Activated T-cell treated with anti-CD3 and anti-CD28 coated beads, Interleukin-2, amount 50 U/mL, for 72 hours (primary cell): ENCODE results near the gene GINS1. TPM values are rescaled to one million over a fixed set of nuclear protein-coding genes. Genes with fewer than 3 reads are reported as not detected.
A peak's percentile ranks its signal among the peaks of the same experiment; 100 is the strongest.

Source experiments
- ATAC-seq, 2 donors: fragments of 150-1000 bp; cut with Tn5 transposase; replicated peaks in 1 of 2; 2 replicates each; pipeline ENCODE4 v1.10.0; 2021; ENCODE audit warnings: moderate library complexity in 2 of 2, mild to moderate bottlenecking in 1 of 2
- DNase-seq, 2 donors: peaks; one replicate each; pipeline ENCODE4 v3.0.0; 2021 to 2022; ENCODE audit warnings: mixed read lengths in 1 of 2
- H3K27ac Mint-ChIP-seq: one replicate; pipeline ENCODE4 v1.8.0; 2022; ENCODE audit warnings: mild to moderate bottlenecking, moderate library complexity, mixed read lengths
- H3K27me3 Mint-ChIP-seq: one replicate; pipeline ENCODE4 v1.8.0; 2022; ENCODE audit warnings: low read depth, mixed read lengths
- H3K36me3 Mint-ChIP-seq, 2 donors: one replicate each; pipeline ENCODE4 v1.8.0; 2022; ENCODE audit warnings: mixed read lengths in 2 of 2, mild to moderate bottlenecking in 1 of 2; ENCODE audit not compliant: insufficient read depth in 2 of 2
- H3K4me1 Mint-ChIP-seq: one replicate; pipeline ENCODE4 v1.8.0; 2022; ENCODE audit warnings: low read depth, mixed read lengths
- H3K4me3 Mint-ChIP-seq, 2 donors: one replicate each; pipeline ENCODE4 v1.8.0; 2022; ENCODE audit warnings: mild to moderate bottlenecking in 2 of 2, mixed read lengths in 2 of 2, moderate library complexity in 2 of 2
- H3K9me3 Mint-ChIP-seq, 2 donors: one replicate each; pipeline ENCODE4 v1.8.0; 2022; ENCODE audit warnings: mixed read lengths in 2 of 2
- total RNA-seq, 2 donors: library from RNA; stranded (reverse); gene quantifications; one replicate each; pipeline ENCODE4 v1.2.3, GENCODE V29; 2022

GINS1 gene
- total RNA-seq, 2 donors from 2014 or later: 22.4 to 24.3 TPM

- no peak overlapping the region for H3K4me3 Mint-ChIP-seq
- no peak for DNase-seq
- no peak overlapping the region for H3K27ac Mint-ChIP-seq
- H3K27me3 Mint-ChIP-seq: no peaks in the 10 kb centered on the region
- ATAC-seq: no peak
- peaks cover 10% of the 10 kb centered on the region for H3K4me1 Mint-ChIP-seq
- H3K9me3 Mint-ChIP-seq: no peaks in the 10 kb centered on the region
- H3K36me3 Mint-ChIP-seq: no peaks in the 10 kb centered on the region
Measured at GRCh38 chr20:25479638-25480037, 72.2 kb downstream of the GINS1 start.

DNA sequence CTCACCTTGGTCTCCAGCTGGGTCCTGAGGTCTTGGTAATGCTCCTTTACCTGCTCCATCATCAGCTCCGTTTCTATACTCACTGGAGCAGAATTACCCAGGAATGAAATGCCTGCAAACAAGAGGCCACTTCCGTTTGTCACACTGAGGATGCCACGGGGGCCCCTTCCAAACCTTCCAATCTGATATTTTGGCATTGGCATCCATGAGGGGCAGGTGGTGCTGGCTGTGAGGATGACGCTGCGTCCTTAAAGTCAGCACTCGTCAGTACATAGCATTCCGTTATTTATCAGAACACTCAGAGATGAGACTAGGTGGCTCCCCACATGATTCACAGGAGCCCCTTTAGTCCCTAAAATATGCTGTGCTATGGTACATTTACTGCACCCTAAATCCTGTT, 72.7 kb downstream of the GINS1 start:
- DNase-seq (no peak), ATAC-seq (no peak)
- H3K4me3 Mint-ChIP-seq: no peak overlapping the region
- no peaks in the 10 kb centered on the region for H3K9me3 Mint-ChIP-seq
- H3K27me3 Mint-ChIP-seq: no peaks in the 10 kb centered on the region
- H3K36me3 Mint-ChIP-seq: no peaks in the 10 kb centered on the region
- H3K27ac Mint-ChIP-seq: no peak overlapping the region
- H3K4me1 Mint-ChIP-seq: peaks cover 15% of the 10 kb centered on the region

- DNase-seq: no peak
- no peak overlapping the region for H3K27ac Mint-ChIP-seq
- peaks cover 20% of the 10 kb centered on the region for H3K4me1 Mint-ChIP-seq
- no peaks in the 10 kb centered on the region for H3K36me3 Mint-ChIP-seq
- ATAC-seq: no peak
- no peaks in the 10 kb centered on the region for H3K9me3 Mint-ChIP-seq
- no peaks in the 10 kb centered on the region for H3K27me3 Mint-ChIP-seq
- no peak overlapping the region for H3K4me3 Mint-ChIP-seq
Measured at GRCh38 chr20:25480797-25481196, 73.3 kb downstream of the GINS1 start.

DNA sequence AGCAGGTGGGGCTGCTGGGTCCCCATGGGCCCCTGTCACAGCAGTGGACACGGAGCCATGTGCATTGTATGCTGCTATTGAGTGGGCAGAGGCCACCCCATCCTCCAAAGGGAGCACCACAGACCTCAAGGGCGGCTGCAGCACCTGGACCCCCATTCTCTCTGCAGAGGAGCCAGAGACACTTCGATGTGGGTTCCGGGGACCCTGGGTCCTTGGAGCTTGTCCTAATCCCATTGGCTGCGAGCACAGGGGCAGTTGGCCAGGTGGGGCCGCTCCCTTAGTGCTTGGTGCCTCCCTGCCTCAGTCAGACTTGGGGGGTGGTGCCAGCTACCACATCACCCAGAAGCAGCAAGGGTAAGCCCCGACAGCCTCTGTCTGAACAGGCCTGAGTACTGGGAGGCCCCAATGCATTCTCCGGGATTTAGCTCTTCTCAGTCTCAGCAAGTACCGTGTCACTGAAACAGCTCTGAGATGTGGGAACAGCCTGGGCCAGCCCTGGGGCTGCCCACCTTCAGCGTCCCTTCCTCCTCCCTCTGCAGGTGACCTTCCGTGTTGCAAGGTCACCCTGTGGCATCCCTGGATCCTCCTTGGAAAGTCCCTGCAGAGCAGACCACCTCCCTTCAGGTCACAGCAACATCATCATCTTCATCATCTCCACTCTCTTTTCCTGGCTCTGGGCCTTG, 73.9 kb downstream of the GINS1 start:
- Mint-ChIP-seq H3K4me3 (no peak overlapping the region), H3K27me3 (no peaks in the 10 kb centered on the region), H3K27ac (no peak overlapping the region), H3K36me3 (no peaks in the 10 kb centered on the region), H3K9me3 (no peaks in the 10 kb centered on the region), H3K4me1 (peaks cover 26% of the 10 kb centered on the region)
- DNase-seq (no peak), ATAC-seq (no peak)

- ATAC-seq (no peak), DNase-seq (no peak)
- Mint-ChIP-seq H3K27ac (no peak overlapping the region), H3K36me3 (no peaks in the 10 kb centered on the region), H3K4me1 (peaks cover 29% of the 10 kb centered on the region), H3K9me3 (no peaks in the 10 kb centered on the region), H3K4me3 (no peak overlapping the region), H3K27me3 (no peaks in the 10 kb centered on the region)
Measured at GRCh38 chr20:25481918-25482253, 74.4 kb downstream of the GINS1 start.

- Mint-ChIP-seq H3K4me3 (no peak overlapping the region), H3K27ac (no peak overlapping the region), H3K27me3 (no peaks in the 10 kb centered on the region), H3K9me3 (no peaks in the 10 kb centered on the region), H3K36me3 (no peaks in the 10 kb centered on the region), H3K4me1 (peaks cover 29% of the 10 kb centered on the region)
- DNase-seq: no peak
- ATAC-seq: no peak
Measured at GRCh38 chr20:25483431-25484132, 76.1 kb downstream of the GINS1 start.

GRCh38 chr20:25484224-25484846, 76.9 kb downstream of the GINS1 start:
- no peaks in the 10 kb centered on the region for H3K9me3 Mint-ChIP-seq

GRCh38 chr20:25484911-25485511, 77.5 kb downstream of the GINS1 start:
- Mint-ChIP-seq H3K9me3 (no peaks in the 10 kb centered on the region), H3K27ac (no peak overlapping the region), H3K4me1 (peaks cover 29% of the 10 kb centered on the region), H3K36me3 (no peaks in the 10 kb centered on the region), H3K4me3 (peak overlapping the region in 1 of 2 donors; percentile 15), H3K27me3 (no peaks in the 10 kb centered on the region)
- ATAC-seq (no peak), DNase-seq (no peak)

More at GRCh38 chr20:25484224-25484846, 76.9 kb downstream of the GINS1 start:
- ATAC-seq (no peak), DNase-seq (no peak)
- Mint-ChIP-seq H3K27ac (no peak overlapping the region), H3K27me3 (no peaks in the 10 kb centered on the region), H3K36me3 (no peaks in the 10 kb centered on the region), H3K4me1 (peaks cover 29% of the 10 kb centered on the region), H3K4me3 (peak overlapping the region in 1 of 2 donors; percentile 15)

GRCh38 chr20:25485872-25486271, 78.4 kb downstream of the GINS1 start:
- peaks cover 29% of the 10 kb centered on the region for H3K4me1 Mint-ChIP-seq
- no peak overlapping the region for H3K27ac Mint-ChIP-seq
- no peaks in the 10 kb centered on the region for H3K9me3 Mint-ChIP-seq
- DNase-seq (no peak), ATAC-seq (no peak)
- H3K4me3 Mint-ChIP-seq: no peak overlapping the region
- no peaks in the 10 kb centered on the region for H3K27me3 Mint-ChIP-seq
- H3K36me3 Mint-ChIP-seq: no peaks in the 10 kb centered on the region

DNA sequence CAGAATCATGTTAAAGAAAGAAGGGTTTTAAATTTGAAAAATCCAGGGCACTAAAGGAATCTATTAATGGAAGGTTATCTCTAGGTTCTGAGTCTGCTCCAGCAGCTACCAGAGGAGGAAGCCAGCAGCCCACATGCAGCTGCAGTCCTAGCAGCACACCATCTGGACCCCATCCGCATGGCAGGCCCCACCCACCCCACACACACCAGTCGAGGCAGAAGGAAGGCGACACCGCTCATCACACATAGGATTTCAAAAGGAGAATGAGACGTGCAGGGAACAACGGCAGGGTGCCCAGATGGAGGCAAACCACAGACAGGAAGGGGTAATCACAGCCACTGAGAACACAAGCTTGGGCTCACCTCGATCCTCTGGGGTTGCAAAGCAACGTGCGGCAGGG, 78.9 kb downstream of the GINS1 start:
- no peak for ATAC-seq
- no peaks in the 10 kb centered on the region for H3K9me3 Mint-ChIP-seq
- H3K27me3 Mint-ChIP-seq: no peaks in the 10 kb centered on the region
- H3K4me3 Mint-ChIP-seq: no peak overlapping the region
- no peak overlapping the region for H3K27ac Mint-ChIP-seq
- no peak for DNase-seq
- H3K36me3 Mint-ChIP-seq: no peaks in the 10 kb centered on the region
- peaks cover 29% of the 10 kb centered on the region for H3K4me1 Mint-ChIP-seq

DNA sequence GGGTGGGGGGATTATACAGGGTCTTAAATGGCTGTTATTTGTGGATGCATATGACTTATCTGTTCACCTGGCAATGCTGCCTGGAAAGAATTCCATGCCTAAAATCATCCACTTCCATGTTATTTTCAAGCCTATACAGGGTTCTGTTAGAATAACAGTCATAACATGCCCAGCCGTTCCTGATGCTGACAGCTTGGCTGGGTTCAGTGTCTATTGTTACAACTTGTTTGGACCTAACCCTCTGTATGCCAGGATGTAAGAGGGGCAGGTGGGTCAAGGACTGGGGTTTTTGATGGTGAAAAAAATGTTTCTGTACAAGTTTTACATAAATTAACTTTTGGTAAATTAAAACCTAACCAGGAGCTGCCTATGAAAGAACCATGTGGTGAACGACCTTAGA, 79.8 kb downstream of the GINS1 start:
- Mint-ChIP-seq H3K4me1 (peaks cover 29% of the 10 kb centered on the region), H3K36me3 (no peaks in the 10 kb centered on the region), H3K27ac (no peak overlapping the region), H3K4me3 (no peak overlapping the region), H3K27me3 (no peaks in the 10 kb centered on the region), H3K9me3 (no peaks in the 10 kb centered on the region)
- ATAC-seq (no peak), DNase-seq (no peak)

DNA sequence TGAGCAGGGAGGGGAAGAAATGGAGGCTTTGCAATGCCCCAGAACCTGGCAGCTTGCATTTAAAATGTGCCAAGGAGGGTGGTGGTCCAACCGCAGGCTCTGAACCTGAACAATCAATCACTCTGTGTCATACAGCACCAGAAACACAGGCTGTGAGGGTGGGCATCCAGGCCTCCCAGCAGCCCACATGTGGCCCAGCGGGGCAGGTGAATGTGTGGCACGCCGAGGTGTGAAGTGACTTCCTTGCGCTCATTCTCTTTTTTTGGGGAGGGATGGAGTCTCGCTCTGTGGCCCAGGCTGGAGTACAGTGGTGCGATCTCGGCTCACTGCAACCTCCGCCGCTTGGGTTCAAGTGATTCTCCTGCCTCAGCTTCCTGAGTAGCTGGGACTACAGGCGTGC, 80.5 kb downstream of the GINS1 start:
- no peak for DNase-seq
- H3K9me3 Mint-ChIP-seq: no peaks in the 10 kb centered on the region
- H3K36me3 Mint-ChIP-seq: no peaks in the 10 kb centered on the region
- no peak overlapping the region for H3K27ac Mint-ChIP-seq
- H3K4me3 Mint-ChIP-seq: no peak overlapping the region
- ATAC-seq: no peak
- no peaks in the 10 kb centered on the region for H3K27me3 Mint-ChIP-seq
- H3K4me1 Mint-ChIP-seq: peaks cover 29% of the 10 kb centered on the region

DNA sequence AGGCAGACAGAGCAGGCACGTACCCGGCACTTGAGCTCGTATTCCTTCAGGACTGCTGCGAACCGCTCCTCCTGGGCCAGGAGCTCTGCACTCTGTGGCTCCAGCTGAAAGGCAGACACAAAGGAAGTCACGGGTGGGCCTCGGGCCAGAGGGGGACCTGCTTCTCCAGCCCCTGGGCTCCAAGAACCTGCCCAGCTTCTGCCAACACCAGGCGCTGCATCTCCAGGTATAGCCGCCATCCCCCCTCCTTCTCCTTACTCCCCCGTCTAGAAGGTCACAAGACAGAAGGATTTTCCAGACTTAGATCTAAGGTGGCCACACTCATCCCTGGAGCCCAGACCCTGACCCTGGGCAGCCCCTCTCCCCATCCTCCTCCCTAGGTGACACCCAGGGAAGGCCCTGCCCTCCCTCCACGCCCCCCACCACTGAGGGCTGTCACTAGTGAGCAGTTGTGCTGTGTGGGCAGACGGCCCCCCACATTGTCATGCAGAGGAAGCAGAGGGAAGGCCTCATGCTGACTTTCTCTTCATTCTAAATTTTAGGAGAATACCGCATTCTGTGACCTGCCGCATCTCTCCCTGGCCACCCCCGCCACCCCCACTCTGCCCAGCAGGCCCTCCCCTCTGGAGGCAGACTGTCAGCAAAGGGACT, 81.9 kb downstream of the GINS1 start:
- H3K27ac Mint-ChIP-seq: no peak overlapping the region
- no peak for DNase-seq
- no peaks in the 10 kb centered on the region for H3K9me3 Mint-ChIP-seq
- H3K4me1 Mint-ChIP-seq: peaks cover 22% of the 10 kb centered on the region
- no peaks in the 10 kb centered on the region for H3K36me3 Mint-ChIP-seq
- no peak for ATAC-seq
- H3K4me3 Mint-ChIP-seq: no peak overlapping the region
- no peaks in the 10 kb centered on the region for H3K27me3 Mint-ChIP-seq
